OCI-M2 (cell line): ENCODE results near the gene SUSD6.

ENCODE experiments used
- DNase-seq: peaks from one replicate; lab custom pipeline; 2025; ENCODE audit not compliant: unreplicated experiment; lab: John Stamatoyannopoulos, UW

Gene SUSD6, protein sequence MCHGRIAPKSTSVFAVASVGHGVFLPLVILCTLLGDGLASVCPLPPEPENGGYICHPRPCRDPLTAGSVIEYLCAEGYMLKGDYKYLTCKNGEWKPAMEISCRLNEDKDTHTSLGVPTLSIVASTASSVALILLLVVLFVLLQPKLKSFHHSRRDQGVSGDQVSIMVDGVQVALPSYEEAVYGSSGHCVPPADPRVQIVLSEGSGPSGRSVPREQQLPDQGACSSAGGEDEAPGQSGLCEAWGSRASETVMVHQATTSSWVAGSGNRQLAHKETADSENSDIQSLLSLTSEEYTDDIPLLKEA

DNA sequence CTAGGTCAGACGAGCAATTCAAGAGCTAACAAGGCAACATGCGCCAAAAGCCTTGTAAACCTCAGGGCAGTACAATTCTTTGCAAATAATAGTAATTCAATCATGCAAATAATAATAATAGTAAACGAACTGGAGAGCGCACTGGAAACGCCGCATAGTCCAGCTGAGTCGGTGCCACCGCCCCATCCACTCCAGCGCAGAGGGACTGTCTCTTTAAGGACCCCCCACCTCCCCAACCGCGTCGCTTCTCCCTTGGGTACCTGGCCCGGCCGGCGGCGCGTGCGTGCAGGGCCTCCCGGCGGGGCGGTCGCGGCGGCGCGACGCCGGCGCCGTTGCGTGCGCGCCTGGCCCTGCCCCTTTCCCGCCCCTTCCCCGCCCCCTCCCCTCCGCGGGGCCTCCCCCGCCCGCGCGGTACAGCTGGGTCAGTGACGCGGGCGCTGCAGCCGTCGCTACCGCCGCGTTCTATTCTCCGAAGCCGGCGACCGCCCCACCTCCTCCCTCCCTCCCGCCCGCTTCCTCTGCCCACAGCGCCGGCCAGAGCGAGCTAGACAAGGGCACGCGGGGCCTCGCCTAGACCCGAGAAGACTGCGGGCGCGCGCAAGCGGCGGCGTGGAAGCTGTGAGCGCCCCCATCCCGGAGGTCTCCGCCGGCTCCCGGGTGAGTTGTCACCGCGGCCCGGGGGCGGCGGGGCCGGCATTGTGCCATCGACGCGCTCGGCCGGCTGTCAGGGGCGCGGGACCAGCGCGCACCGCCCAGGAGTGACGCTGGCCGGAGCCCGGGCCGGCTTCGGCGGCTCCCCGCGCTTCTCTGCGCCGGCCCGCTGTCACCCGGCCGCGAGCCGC lies at the start of gene SUSD6:
Gene SUSD6 (plus strand): TSS at position 425 of the 842 bp plus-strand sequence. CDS start 46,997 bp downstream, outside the sequence.
- DNase-seq: peak; percentile 58

DNA sequence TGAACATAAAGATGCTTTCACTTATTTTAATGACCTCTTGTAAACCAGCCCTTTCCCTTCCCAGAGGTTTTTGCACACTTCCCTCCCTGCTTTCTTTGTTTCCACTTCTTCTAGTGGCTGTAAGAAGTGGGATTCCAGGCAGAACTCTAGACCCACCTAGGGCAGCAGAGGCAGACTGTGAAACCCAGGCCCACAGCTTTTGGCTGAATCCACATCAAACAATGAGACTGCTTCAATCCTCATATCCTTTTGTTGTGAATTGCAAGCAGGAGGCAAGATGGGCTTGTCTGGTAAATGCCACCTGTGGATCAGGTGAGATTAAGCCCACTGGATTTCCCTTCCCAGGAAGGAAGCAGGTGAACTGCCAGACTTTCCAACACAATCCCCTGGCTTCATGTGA lies 49.5 kb upstream of the SUSD6 start:
- no peak for DNase-seq

DNA sequence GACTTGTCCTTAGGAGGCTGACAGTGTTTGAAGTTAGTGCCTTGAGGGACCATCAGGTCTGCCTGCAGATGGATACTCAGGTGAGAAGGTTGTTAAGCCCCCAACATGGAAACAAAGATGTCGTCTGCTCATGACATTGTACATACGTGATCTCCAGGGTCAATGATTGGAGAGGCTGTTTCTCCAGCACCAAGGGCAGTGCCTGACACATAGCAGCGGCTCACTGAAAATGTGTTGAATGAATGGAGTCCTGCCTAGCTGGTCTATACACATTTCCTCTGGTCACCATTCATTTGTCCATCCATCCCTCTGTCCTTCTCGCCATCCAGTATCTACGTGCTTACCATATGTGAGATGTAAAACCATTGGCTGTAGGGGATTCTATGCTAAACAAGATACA lies 43.8 kb upstream of the SUSD6 start:
- DNase-seq: no peak

DNA sequence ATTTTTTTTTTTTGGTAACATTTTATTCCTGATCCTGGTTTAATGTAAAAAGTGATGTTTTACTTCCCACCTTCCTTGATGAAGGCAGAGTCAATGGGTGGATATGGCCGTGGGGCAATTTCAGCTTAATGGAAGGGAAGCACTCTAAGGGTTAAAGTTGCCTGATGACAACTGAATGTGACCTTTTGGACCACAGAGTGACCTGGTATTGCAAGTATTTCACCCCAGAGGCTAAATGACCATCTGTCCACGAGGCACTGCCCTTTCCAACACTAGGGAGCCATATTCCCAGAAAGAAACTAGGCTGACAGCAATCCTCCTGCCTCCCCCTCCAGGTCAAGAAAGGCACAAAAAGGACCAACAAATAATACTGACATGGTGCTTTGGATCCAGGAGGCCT lies 41.5 kb upstream of the SUSD6 start:
- DNase-seq: no peak

DNA sequence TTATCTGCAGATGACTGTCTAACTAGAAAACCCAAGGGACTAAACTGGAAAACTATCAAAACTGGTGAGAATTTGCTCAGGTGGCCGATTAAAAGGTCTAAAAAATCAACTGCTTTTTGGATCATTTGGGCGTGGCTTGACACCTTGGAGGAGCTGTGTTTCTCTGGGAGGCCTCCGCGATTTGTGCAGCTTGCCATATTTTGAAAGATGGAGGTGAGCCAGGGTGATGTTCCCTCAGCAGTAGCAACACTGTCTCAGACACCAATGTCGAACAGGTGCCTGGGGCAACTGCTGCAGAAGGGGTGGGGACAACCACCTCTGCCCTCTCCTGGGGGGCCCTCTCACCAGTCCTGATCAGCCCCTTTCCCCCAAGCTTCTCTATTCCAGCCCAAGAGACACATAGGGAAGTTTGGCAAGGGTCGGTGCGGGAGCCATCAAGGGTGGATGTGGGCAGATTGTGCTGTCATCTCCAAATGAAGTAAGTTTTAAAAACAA lies 40.5 kb upstream of the SUSD6 start:
- DNase-seq: no peak

DNA sequence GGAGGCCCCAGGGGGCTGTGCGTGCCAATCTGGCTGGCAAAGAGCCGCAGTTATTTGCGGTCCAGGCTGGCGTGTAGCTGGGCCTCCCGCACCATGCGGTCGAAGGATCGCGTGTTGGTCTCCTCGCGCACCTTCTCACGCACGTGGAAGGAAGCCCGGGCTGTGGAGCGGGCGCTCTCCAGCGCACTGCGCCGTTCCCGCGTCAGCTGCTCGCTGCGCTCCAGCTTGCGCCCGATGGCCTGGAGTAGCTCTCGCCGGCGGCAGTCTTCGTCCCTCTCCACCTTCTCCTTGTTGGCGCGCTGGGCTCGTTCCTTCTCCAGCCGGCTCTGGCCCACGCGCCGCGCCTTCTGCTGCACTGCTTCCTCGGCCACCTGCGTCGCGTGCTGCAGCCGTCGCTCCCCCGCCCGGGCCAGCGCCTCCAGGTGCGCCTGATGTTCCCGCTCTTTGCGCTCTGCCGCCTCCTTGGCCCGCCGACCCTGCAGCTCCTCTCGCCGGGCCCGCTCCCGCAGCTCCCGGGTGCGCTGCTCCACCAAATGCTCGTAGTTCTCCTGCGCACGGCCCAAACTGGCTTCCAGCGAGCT lies 39.9 kb upstream of the SUSD6 start:
- DNase-seq: no peak

DNA sequence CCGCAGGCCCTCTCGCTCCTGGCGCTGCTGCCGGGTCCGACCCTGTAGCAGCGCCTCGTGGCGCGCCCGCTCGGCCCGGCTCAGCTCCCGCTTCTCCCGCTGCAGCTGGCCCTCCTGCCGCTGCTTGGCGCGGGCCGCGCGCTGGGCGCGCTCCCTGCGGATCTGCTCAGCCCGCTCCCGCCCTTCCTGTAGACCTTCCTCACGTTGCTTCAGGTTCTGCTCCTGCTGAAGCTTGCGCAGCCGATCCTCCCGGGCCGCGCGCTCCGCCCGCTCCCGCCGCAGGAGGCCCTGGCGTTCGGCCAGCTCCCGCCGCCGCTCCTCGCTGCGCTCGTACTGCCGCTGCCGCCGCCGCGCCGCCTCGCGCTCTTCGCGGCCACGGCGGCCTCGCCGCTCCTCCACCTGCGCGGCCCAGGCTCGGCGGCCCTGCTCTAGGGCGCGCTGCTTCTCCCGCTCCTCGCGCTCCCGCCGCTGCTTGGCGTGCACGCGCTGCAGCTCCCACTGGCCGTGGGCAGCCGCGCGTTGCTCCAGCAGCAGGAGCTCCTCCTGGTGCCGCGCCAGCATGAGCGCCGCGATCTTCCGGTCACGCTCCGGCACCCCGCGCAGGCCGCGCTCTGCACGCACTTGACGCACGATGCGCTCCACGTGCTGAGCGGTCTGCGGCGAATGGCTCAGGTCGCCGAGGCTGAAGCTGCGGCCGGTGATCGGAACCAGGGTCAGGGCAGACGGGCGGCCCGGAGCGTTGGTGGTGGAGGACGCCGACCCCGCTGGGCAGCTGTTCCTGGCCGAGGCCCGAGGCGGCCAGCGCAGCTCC lies 39.2 kb upstream of the SUSD6 start:
- DNase-seq: no peak

DNA sequence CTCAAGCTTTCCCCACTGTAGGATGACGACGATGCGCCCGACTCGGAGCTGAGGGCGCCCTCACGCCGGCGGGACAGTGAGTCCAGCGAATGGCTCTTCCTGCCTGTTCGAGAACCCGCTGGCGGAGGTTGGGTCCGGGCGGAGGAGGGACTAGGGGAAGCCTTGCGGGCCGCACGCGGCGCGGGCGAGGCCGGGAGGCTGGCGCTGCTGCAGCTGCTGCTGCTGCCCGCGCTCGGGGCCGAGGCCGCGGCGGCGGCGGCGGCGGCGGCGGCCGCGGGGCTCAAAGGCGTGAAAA lies 38.6 kb upstream of the SUSD6 start:
- DNase-seq: no peak

DNA sequence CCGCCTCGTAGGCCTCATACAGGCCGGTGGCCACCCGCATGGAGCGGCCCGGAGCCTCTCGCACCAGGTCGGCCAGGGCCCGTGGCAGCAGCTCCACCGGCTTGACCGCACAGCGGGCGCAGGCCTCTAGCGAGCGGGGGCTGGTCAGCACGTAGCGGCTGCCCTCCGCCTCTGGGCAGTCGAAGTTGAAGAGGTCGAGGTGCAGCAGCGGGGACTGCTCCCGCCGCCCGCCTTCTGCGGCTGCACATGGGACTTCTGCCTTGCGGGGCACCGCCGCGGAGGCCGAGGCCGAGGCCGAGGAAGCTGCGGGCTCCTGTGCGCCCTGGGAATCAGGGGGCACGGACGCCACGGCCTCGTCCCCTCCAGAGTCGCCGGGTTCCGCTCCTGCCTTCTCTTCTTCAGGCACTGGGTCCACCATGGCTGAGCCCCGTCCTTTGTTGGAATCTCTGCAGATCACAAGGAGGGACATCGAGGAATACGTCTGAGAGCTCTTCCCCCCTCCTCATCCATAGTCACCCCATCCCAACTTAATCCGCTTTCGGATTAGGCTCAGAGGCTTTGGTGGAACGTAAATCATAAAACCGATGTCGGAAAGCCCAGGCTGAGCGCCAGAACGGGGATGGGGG lies 38.1 kb upstream of the SUSD6 start:
- no peak for DNase-seq

DNA sequence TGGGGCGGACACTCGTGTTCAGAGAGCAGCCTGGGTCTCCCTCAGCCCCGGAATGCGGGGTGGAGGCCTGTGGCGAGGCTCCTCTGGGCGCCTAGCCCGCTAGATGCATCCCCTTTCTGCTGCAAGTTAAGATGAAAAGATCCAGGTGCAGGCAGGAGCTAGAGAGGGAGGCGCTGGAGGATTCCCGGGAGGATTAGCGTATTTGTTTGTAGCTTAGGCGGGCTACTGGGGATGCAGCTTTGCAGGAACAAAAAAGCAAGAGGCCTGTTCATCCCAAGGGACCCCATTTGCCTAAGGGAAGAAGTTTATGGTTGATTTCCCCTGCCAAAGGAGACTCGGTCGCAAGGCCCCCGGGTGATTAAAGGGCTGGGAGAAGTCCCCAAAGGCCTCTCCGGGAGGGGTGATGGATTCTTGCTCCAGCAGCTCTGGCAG lies 37.5 kb upstream of the SUSD6 start:
- DNase-seq: no peak

DNA sequence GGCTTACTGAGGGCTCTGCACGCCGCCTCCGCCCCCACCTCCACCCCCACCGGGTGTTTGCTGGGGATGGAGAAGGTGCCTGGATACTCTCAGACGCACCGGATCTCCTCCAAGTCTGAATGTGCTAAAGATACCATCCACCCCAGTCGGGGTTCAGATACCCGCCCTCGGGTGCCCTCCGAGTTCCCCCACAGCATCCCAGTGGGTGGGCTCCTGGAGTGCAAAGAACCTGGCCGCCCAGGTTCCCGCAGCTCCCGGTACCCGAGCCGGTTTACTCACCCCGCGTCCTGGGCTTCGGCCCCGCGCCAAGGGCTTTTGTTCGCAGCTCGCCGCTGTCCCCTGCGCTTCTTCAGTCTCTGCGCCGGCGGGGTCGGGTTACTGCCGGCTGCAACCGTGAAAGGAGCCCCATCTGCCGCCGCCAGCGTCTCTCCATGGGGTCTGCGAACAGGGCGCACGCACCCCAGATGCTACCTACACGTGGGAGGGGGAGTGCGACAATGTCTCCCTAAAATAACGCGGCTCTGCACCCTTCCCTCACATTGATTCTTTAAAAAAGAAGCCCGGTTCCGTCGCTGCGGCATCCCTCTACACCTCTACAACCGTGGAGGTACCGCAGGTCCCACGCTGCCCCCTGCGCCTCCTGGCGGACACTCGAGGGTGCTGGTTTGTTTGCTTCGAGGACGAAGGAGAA lies 37.0 kb upstream of the SUSD6 start, which contains the start of gene CCDC177:
Gene CCDC177 (minus strand): TSS at position 609 of the 691 bp plus-strand sequence. CDS start 1,249 bp downstream, outside the sequence.
- DNase-seq: no peak

DNA sequence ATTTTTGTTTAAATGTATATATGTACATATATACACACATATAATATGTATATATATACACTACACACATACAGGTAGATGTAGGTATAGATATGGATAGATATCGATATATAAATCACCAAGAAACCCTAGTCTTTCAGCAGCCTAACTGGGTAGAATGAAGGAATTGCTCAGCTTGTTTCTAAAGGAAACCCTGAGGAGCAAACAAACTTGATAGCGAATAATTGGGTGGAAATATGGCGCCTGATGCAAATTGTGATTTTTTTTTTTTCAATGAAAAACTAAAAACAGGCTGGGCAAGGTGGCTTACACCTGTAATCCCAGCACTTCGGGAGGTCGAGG lies 36.5 kb upstream of the SUSD6 start:
- no peak for DNase-seq

DNA sequence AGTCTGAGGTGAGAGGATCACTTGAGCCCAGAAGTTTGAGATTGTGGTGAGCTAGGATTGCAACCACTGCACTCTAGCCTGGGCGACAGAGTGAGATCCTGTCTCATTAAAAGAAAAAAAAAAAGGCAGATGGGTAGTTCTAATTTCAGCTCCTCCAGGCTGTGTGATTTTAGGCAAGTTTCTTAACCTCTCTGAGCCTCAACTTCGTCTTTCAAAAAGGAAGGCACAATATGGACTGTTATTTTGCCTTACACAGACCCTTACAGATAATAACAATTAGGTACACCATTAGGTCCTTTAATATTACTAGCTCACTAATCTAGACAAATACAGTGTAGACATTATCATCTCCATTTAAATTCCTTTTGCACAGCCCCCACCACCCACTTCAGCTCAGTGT lies 31.9 kb upstream of the SUSD6 start:
- no peak for DNase-seq

DNA sequence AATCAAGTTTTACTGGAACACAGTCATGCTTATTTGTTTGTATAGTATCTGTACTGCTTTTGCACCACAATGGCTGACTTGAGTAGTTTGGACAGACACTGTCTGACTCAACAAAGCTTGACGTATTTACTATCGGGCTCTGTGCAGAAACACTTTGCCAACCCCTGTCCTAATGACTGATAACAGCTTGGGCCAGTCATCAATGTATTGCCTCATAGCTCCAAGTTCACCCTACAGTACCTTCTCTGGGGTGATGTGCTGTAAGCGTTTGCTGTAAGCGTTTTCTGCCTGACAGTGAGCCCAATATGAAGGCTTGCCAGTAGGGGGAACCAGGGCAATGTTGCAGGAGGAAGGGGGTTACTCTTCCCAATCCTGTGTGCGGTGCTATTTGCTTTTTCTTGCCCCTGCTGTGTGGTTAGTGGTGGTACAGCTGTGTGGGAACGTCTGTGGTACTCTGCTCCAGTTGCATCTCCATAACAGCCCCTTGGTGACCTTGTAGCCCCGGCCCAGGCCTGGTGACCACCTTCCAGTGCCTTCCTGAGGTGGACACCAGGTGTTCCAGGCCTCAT lies 31.3 kb upstream of the SUSD6 start:
- DNase-seq: no peak

DNA sequence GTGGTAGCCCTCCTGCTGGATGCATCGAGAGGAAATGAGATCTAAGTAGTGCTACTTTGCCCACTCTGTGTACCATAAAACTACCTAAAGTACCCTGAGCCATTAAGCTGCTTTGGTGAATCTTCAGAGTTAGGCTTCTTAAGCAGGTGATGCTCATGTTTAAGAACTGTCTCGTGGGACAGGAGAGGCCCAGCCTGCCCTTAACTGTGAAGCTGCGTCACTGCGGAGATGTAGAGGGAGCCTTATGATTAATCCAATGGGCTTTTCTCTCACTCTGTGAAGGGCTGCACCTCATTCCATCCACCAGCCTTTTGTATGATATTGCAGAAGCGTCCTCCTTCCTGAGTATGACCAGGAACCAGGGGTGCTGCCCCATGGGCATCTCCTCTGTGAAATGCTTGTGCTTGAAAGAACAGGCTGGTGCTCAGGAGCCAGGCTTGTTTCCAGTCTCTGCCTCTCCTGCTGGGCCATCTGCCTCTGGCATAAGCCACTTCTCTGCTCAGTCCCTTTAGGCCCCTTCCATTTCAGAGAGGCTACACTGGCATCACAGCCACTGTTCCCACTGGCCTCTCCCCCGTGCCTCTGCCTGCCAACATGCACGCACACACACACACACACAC lies 30.0 kb upstream of the SUSD6 start:
- DNase-seq: no peak

DNA sequence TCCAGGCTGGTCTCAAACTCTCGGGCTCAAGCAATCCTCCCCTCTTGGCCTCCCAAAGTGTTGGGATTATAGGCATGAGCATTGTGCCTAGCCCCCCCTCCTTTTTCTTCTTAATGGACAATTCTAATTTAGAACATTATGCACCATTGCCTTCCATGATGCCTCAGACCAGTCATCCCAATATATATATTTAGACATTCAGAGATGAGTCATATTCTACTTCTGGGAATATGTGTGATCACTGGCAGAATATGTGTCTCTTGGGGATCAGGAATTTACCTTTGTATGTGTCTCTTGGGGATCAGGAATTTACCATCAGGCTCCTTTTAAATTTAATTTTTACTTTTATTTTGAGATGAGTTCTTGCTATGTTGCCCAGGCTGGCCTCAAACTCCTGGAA lies 29.2 kb upstream of the SUSD6 start:
- no peak for DNase-seq

DNA sequence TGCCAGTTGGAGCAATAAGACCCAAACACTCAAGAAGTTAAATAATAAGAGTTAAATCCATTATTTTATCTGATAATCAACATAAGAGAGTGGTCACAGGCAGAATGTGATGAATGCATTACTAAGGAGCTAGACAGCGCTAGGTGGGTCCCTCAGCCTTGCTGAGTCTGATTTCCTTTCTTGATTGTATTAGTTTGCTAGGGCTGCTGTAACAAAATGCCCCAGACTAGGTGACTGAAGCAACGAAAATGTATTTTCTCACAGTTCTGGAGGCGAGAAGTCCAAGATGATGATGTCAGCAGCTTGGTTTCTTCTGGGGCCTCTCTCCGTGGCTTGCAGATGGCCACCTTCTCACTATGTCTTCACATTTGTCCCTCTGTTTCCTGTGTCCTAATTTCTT lies 28.6 kb upstream of the SUSD6 start:
- no peak for DNase-seq

DNA sequence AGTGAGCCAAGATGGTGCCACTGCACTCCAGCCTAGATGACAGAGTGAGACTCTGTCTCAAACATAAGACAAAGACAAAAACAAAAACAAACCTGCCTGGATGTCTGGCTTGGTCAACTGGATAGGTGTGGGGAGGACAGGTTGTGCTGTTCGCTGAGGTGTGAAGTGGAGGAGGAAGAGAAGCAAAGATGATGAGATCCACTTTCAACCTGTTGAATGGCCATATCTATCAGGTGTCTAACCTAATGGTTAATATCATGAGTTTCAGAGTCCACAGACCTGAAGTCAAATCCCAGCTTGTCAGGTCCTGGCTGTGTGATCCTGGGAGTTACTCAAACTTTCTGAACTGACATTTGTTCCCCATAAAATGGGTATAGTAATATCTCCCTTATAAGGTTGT lies 27.0 kb upstream of the SUSD6 start:
- DNase-seq: no peak

DNA sequence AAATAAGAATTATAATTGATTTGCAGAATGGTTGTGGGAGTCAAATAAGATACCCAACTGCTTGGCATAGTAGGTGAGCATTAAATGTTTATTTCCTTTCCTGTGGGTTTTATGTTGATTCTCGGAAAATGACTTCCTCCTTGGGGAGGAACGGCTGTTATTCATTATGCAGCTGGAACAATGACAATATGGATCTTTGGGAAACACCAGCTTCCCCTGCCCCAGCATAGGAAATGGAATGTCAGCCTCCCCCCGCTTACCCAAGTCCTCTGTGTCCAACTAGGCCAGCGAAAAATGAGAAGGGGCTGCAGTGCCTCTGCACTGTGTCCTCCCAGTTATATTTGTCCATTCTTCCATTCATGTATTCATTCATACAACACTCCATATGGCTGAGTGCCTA lies 25.0 kb upstream of the SUSD6 start:
- DNase-seq: no peak
